ENCODE results near the gene ATP2A1. TPM values are rescaled to one million over a fixed set of nuclear protein-coding genes. Genes with fewer than 3 reads are reported as not detected.

The ATP2A1 gene
- total and polyA plus RNA-seq, 2 donors (not counting 3 experiments of a cell fraction or from before 2014, with no cell fraction given), result 1.2 to 2.5 TPM

- Histone ChIP-seq H3K36me3 (ENCODE audit: control insufficient read depth in 2 of 2, extremely low read depth in 1 of 2, insufficient read depth in 2 of 2, low read length in 2 of 2) (peaks cover 3 to 31% of the 10 kb centered on the region in 2 experiments), H3K27me3 (ENCODE audit: control insufficient read depth in 2 of 2, insufficient read depth in 2 of 2, low read length in 2 of 2) (no peaks in the 10 kb centered on the region), H2AFZ (ENCODE audit: low read depth, low read length) (no peak overlapping the region), H3K9me1 (replicated peaks; ENCODE audit: control insufficient read depth, extremely low read depth, insufficient read depth, low read length) (no peaks in the 10 kb centered on the region), H3K4me1 (ENCODE audit: control insufficient read depth, extremely low read depth, insufficient read depth, low read length) (peaks cover 8% of the 10 kb centered on the region), H4K20me1 (replicated peaks; ENCODE audit: control insufficient read depth, extremely low read depth, insufficient read depth, low read length) (no peaks in the 10 kb centered on the region), H3K4me2 (ENCODE audit: insufficient read depth, low read length) (no peak overlapping the region), H3K9me3 (replicated peaks; ENCODE audit: control insufficient read depth, insufficient read depth, low read length) (no peaks in the 10 kb centered on the region), H3K9ac (replicated peaks; ENCODE audit: extremely low read depth, insufficient read depth, low read length) (no peak overlapping the region), H3K79me2 (ENCODE audit: control insufficient read depth, insufficient read depth, low read length) (peaks cover 35% of the 10 kb centered on the region), H3K4me3 (replicated peaks in 1 of 3; ENCODE audit: insufficient read depth in 1 of 3, low read depth in 1 of 3, low read length in 3 of 3) (no peak overlapping the region), H3K27ac (ENCODE audit: insufficient read depth, low read depth, low read length) (no peak overlapping the region)
- no TSS peak for BruUV-seq (replicated peaks)
- ChIA-PET CTCF (interaction anchor here (1.7 to 2.8 kb wide), 3 partner anchors 9 to 79 kb away, joined by 6 to 10 read pairs (median 8); partner anchors contain the start of gene TUFM), POLR2A (no interaction called here)
- intact Hi-C loops (cut with micrococcal nuclease), result no loop called here
- DNase-seq (ENCODE audit: low read depth, low spot score), result no peak
- FAIRE-seq, result no peak
- dilution Hi-C loops (cut with MboI; ENCODE audit: extremely low pct_ligation_motif_present, low sequenced_read_pairs), result no loop called here
- TF ChIP-seq JUN (IDR thresholded peaks at IDR 0.05; ENCODE audit: borderline replicate concordance, insufficient read depth, insufficient read length, low read depth) (no peak), MYC (IDR thresholded peaks at IDR 0.05; ENCODE audit: low read depth, low read length) (no peak), MAX (IDR thresholded peaks at IDR 0.05; ENCODE audit: insufficient read depth, insufficient read length) (no peak), EZH2 (IDR thresholded peaks at IDR 0.05; ENCODE audit: borderline replicate concordance, low read depth, low read length, severe bottlenecking) (no peak), GATA2 (IDR thresholded peaks at IDR 0.05; ENCODE audit: insufficient read depth, insufficient read length, low read depth, low read length) (no peak), POLR2AphosphoS5 (IDR thresholded peaks at IDR 0.05; ENCODE audit: insufficient read depth, low read depth, low read length) (no peak), FOS (IDR thresholded peaks at IDR 0.05; ENCODE audit: borderline replicate concordance, insufficient read depth, low read length) (no peak), POLR2A (IDR thresholded peaks at IDR 0.05; ENCODE audit: low read depth, low read length) (no peak)
- TF ChIP-seq, protein P1, sequence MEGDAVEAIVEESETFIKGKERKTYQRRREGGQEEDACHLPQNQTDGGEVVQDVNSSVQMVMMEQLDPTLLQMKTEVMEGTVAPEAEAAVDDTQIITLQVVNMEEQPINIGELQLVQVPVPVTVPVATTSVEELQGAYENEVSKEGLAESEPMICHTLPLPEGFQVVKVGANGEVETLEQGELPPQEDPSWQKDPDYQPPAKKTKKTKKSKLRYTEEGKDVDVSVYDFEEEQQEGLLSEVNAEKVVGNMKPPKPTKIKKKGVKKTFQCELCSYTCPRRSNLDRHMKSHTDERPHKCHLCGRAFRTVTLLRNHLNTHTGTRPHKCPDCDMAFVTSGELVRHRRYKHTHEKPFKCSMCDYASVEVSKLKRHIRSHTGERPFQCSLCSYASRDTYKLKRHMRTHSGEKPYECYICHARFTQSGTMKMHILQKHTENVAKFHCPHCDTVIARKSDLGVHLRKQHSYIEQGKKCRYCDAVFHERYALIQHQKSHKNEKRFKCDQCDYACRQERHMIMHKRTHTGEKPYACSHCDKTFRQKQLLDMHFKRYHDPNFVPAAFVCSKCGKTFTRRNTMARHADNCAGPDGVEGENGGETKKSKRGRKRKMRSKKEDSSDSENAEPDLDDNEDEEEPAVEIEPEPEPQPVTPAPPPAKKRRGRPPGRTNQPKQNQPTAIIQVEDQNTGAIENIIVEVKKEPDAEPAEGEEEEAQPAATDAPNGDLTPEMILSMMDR (IDR thresholded peaks at IDR 0.05; ENCODE audit: extremely low read depth in 1 of 2, insufficient read depth in 1 of 2, low read depth in 1 of 2, low read length in 2 of 2), result no peak
Measured at GRCh38 chr16:28865722-28866453, 12.4 kb upstream of the ATP2A1 start.
